Testis (tissue), 2 donors: ENCODE results near the gene PAXX.

Experiments used
- POLR2A ChIP-seq: fragments of 450-650 bp; IDR thresholded peaks from one replicate; pipeline ENCODE4 v1.6.1; 2017; ENCODE audit warnings: antibody characterized with exemption, mild to moderate bottlenecking, moderate library complexity
- TF ChIP-seq, protein P1 (sequence below), 3 experiments: fragments of 450-650 bp in 2 of 3; fragments of 200-600 bp in 1 of 3; sonication (generic) in 1 of 3; IDR thresholded peaks; one replicate each; pipeline ENCODE4 v1.5.1; 2016 to 2019; ENCODE audit warnings: antibody characterized with exemption in 3 of 3, mild to moderate bottlenecking in 2 of 3, moderate library complexity in 1 of 3

DNA sequence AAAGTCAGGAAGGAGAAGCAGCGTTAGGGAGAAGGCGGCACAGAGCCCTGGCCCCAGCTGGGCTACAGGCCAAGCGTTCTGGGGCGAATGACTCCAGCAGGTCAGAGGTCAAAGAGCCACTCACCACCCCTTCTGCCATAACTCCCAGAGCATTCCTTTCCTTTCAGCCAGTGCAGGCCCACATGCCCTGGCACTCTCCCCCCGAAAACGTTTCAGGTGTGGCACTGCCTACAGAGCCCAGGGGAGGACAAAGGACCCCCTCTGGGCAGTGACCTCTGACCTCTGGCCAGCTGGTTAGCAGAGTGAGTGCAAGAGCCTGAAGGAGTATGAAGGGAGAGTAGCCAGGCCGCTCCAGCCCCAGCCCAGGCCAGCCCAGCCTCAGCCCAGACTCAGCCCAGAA, 30.9 kb downstream of the PAXX start:
- TF ChIP-seq, protein P1, sequence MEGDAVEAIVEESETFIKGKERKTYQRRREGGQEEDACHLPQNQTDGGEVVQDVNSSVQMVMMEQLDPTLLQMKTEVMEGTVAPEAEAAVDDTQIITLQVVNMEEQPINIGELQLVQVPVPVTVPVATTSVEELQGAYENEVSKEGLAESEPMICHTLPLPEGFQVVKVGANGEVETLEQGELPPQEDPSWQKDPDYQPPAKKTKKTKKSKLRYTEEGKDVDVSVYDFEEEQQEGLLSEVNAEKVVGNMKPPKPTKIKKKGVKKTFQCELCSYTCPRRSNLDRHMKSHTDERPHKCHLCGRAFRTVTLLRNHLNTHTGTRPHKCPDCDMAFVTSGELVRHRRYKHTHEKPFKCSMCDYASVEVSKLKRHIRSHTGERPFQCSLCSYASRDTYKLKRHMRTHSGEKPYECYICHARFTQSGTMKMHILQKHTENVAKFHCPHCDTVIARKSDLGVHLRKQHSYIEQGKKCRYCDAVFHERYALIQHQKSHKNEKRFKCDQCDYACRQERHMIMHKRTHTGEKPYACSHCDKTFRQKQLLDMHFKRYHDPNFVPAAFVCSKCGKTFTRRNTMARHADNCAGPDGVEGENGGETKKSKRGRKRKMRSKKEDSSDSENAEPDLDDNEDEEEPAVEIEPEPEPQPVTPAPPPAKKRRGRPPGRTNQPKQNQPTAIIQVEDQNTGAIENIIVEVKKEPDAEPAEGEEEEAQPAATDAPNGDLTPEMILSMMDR (IDR thresholded peaks at IDR 0.05), result no peak
- TF ChIP-seq POLR2A, result no peak
